K562 (cell line): ENCODE data around the gene PLXNA2. TPM values are rescaled to one million over a fixed set of nuclear protein-coding genes. Genes with fewer than 3 reads are reported as not detected.

ENCODE experiments used
- AFF1 ChIP-seq, 2 experiments: fragments of 450-650 bp; IDR thresholded peaks; 2 replicates each; pipeline ENCODE4 v1.6.1; 2018; ENCODE audit warnings: mild to moderate bottlenecking in 2 of 2, low read depth in 1 of 2; ENCODE audit not compliant: partially characterized antibody in 2 of 2
- ARHGAP35 ChIP-seq: fragments of 450-650 bp; IDR thresholded peaks from 2 replicates; pipeline ENCODE4 v1.6.1; 2018; ENCODE audit not compliant: partially characterized antibody
- BDP1 ChIP-seq: IDR thresholded peaks from 3 replicates; pipeline ENCODE4 v1.6.1; 2011; ENCODE audit not compliant: insufficient read length, insufficient read depth
- BRD4 ChIP-seq: fragments of 200-600 bp; sonication (generic); IDR thresholded peaks from 2 replicates; pipeline ENCODE4 v1.6.1; 2017; ENCODE audit warnings: inconsistent platforms
- CC2D1A ChIP-seq: fragments of 450-650 bp; IDR thresholded peaks from 2 replicates; pipeline ENCODE4 v1.6.1; 2017; ENCODE audit warnings: mild to moderate bottlenecking
- DPF2 ChIP-seq: fragments of 450-650 bp; IDR thresholded peaks from 2 replicates; pipeline ENCODE4 v1.6.1; 2016
- IFI16 ChIP-seq: fragments of 250-450 bp; sonication (Bioruptor Pico); IDR thresholded peaks from 2 replicates; pipeline ENCODE4 v2.1.2; 2022; ENCODE audit warnings: mild to moderate bottlenecking, inconsistent platforms
- JUNB ChIP-seq: fragments of 450-650 bp; formaldehyde crosslinking; conservative IDR thresholded peaks from 2 replicates; pipeline ENCODE4 v1.4.0; 2020; ENCODE audit warnings: mild to moderate bottlenecking
- L3MBTL2 ChIP-seq: fragments of 450-650 bp; IDR thresholded peaks from 2 replicates; pipeline ENCODE4 v1.6.1; 2016; ENCODE audit warnings: mild to moderate bottlenecking, moderate library complexity
- NBN ChIP-seq: fragments of 450-650 bp; IDR thresholded peaks from 2 replicates; pipeline ENCODE4 v1.6.1; 2016; ENCODE audit warnings: low read depth, mild to moderate bottlenecking
- NFE2L1 ChIP-seq: fragments of 450-650 bp; IDR thresholded peaks from 2 replicates; pipeline ENCODE4 v1.6.1; 2016; ENCODE audit warnings: missing genetic modification characterization, low read depth, mild to moderate bottlenecking, missing compliant biosample characterization, moderate library complexity, borderline replicate concordance
- RBFOX2 ChIP-seq: fragments of 200-400 bp; formaldehyde crosslinking; IDR thresholded peaks from 2 replicates; pipeline ENCODE4 v1.6.1; 2017; ENCODE audit warnings: low read depth, mild to moderate bottlenecking, low read length, moderate library complexity
- RBM17 ChIP-seq: fragments of 200-400 bp; formaldehyde crosslinking; IDR thresholded peaks from 2 replicates; pipeline ENCODE4 v1.6.1; 2017; ENCODE audit warnings: low read depth, mild to moderate bottlenecking, low read length, borderline replicate concordance
- TBP ChIP-seq: optimal IDR thresholded peaks from 2 replicates; pipeline ENCODE3; 2011; ENCODE audit warnings: low read depth, low read length, improper control_type of control experiment
- ZNF134 ChIP-seq: fragments of 250-450 bp; sonication (Bioruptor Pico); conservative IDR thresholded peaks from 2 replicates; pipeline ENCODE4 v1.4.0; 2020
- ZNF444 ChIP-seq: fragments of 250-450 bp; sonication (Bioruptor Pico); IDR thresholded peaks from 2 replicates; pipeline ENCODE4 v1.4.0; 2020; ENCODE audit warnings: mild to moderate bottlenecking, moderate library complexity
- ZNF695 ChIP-seq: fragments of 450-650 bp; formaldehyde crosslinking; IDR thresholded peaks from 2 replicates; pipeline ENCODE4 v1.4.0; 2020; ENCODE audit warnings: mild to moderate bottlenecking, moderate library complexity
- polyA plus RNA-seq, 8 experiments: library from polyadenylated mRNA; depleted of rRNA in 4 of 8; stranded (reverse) in 5 of 8; unstranded in 3 of 8; fragments of >200 nt; fragmentation: Nextera tagmentation in 2 of 8; fragmentation: Illumina TruSeq in 1 of 8; extraction: Ambion mirVana in 2 of 8; extraction: Trizol in 1 of 8; gene quantifications; 2 replicates each; pipeline versions ENCODE4 v1.2.1 to v1.2.3, GENCODE V29; 2011 to 2014; ENCODE audit warnings: inconsistent platforms in 1 of 8, missing spikeins in 1 of 8
- total RNA-seq, 7 experiments: library from RNA; depleted of rRNA in 6 of 7; stranded (reverse); fragments of >200 nt in 6 of 7; fragmentation: Illumina TruSeq in 2 of 7; extraction: Trizol in 2 of 7; gene quantifications; 2 replicates each; pipeline versions ENCODE4 v1.2.1 to v1.2.3, GENCODE V29; 2011 to 2021; ENCODE audit warnings: low replicate concordance in 1 of 7
- TF ChIP-seq, protein P1 (sequence below): conservative IDR thresholded peaks from 2 replicates; pipeline ENCODE4 v1.6.1; 2011; ENCODE audit warnings: low read depth, mild to moderate bottlenecking, low read length; ENCODE audit not compliant: control insufficient read depth
- TF ChIP-seq, protein P2 (sequence below): fragments of 450-650 bp; IDR thresholded peaks from 2 replicates; pipeline ENCODE4 v1.6.1; 2018; ENCODE audit warnings: mild to moderate bottlenecking, low read depth; ENCODE audit not compliant: partially characterized antibody
- TF ChIP-seq, protein P3 (sequence below), 2 experiments: fragments of 450-650 bp in 1 of 2; sonication (generic) in 1 of 2; formaldehyde crosslinking in 1 of 2; IDR thresholded peaks in 1 of 2; conservative IDR thresholded peaks in 1 of 2; 2 replicates each; pipeline versions ENCODE4 v1.6.1 to v1.8.1; 2016 to 2023; ENCODE audit warnings: mild to moderate bottlenecking in 2 of 2, moderate library complexity in 2 of 2, inconsistent platforms in 1 of 2, missing genetic modification reagents in 1 of 2

Gene PLXNA2
- total and polyA plus RNA-seq, 9 of the 15 experiments (the other 6 are each of a cell fraction or from before 2014, with no cell fraction given) = 0.01 to 1.3 (median 0.32) TPM

GRCh38 chr1:208183977-208184911 is 59.9 kb downstream of the PLXNA2 start (continued):
- no peak for TF ChIP-seq BRD4
- no peak for TF ChIP-seq NFE2L1
- no peak for TF ChIP-seq RBFOX2
- 0 out of 2 replicates have a peak, but pooled peaks have one; percentile 30 for TF ChIP-seq ZNF134
- no peak for TF ChIP-seq ARHGAP35
- no peak for TF ChIP-seq BDP1
- TF ChIP-seq CC2D1A = peak; percentile 44; the same call in 1 of the 2 replicates
- TF ChIP-seq RBM17 = no peak
- TF ChIP-seq, protein P1, sequence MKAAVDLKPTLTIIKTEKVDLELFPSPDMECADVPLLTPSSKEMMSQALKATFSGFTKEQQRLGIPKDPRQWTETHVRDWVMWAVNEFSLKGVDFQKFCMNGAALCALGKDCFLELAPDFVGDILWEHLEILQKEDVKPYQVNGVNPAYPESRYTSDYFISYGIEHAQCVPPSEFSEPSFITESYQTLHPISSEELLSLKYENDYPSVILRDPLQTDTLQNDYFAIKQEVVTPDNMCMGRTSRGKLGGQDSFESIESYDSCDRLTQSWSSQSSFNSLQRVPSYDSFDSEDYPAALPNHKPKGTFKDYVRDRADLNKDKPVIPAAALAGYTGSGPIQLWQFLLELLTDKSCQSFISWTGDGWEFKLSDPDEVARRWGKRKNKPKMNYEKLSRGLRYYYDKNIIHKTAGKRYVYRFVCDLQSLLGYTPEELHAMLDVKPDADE = no peak
- peak; percentile 86 for TF ChIP-seq NBN
- peak; percentile 97 for TF ChIP-seq DPF2
- TF ChIP-seq, protein P2, sequence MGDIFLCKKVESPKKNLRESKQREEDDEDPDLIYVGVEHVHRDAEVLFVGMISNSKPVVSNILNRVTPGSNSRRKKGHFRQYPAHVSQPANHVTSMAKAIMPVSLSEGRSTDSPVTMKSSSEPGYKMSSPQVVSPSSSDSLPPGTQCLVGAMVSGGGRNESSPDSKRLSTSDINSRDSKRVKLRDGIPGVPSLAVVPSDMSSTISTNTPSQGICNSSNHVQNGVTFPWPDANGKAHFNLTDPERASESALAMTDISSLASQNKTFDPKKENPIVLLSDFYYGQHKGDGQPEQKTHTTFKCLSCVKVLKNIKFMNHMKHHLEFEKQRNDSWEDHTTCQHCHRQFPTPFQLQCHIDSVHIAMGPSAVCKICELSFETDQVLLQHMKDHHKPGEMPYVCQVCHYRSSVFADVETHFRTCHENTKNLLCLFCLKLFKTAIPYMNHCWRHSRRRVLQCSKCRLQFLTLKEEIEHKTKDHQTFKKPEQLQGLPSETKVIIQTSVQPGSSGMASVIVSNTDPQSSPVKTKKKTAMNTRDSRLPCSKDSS = no peak
- no peak for TF ChIP-seq AFF1 (IDR thresholded peaks at IDR 0.05; ENCODE audit: low read depth in 1 of 2, partially characterized antibody in 2 of 2)
- TF ChIP-seq IFI16 (CRISPR knock-in tag) = no peak
- no peak for TF ChIP-seq JUNB (CRISPR knock-in tag)
- TF ChIP-seq TBP = peak; percentile 12
- no peak for TF ChIP-seq ZNF695 (CRISPR knock-in tag)
- TF ChIP-seq ZNF444 (CRISPR knock-in tag) = no peak
- TF ChIP-seq, protein P3, sequence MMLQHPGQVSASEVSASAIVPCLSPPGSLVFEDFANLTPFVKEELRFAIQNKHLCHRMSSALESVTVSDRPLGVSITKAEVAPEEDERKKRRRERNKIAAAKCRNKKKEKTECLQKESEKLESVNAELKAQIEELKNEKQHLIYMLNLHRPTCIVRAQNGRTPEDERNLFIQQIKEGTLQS (IDR thresholded peaks at IDR 0.05) = peak; percentile 90
- TF ChIP-seq, protein P3 (CRISPR knock-in tag; conservative IDR thresholded peaks at IDR 0.05) = 0 out of 2 replicates have a peak, but pooled peaks have one; percentile 53
- TF ChIP-seq L3MBTL2 = peak; percentile 33; the same call in 1 of the 2 replicates
